ENCODE data around the gene TTC23.

DNA sequence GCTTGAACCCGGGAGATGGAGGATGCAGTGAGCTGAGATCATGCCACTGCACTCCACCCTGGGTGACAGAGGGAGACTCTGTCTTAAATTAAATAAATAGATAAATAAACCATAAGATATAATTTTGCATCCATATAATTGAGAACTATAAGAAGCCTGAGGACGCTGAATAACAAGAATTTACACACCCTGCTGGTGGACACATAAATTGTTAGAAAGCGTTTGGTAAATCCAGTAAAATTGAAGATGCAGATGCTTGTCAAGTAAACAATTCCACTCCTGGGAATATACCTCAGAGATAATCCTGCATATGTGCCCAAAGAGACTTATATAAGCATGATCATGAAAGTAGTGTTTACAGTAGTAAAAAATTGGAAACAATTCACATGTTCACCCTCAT is 41.7 kb downstream of the TTC23 start:
- TF ChIP-seq SIN3A (IDR thresholded peaks at IDR 0.05; ENCODE audit: borderline replicate concordance, insufficient read depth, low read length) (no peak), TAF1 (IDR thresholded peaks at IDR 0.05; ENCODE audit: borderline replicate concordance, insufficient read depth, low read length) (no peak), POLR2AphosphoS5 (IDR thresholded peaks at IDR 0.05; ENCODE audit: low read depth, low read length) (no peak), FOXP2 (optimal IDR thresholded peaks at IDR 0.05; ENCODE audit: borderline replicate concordance, extremely low read depth, extremely low read length, insufficient read depth) (no peak)
- TF ChIP-seq, protein P1, sequence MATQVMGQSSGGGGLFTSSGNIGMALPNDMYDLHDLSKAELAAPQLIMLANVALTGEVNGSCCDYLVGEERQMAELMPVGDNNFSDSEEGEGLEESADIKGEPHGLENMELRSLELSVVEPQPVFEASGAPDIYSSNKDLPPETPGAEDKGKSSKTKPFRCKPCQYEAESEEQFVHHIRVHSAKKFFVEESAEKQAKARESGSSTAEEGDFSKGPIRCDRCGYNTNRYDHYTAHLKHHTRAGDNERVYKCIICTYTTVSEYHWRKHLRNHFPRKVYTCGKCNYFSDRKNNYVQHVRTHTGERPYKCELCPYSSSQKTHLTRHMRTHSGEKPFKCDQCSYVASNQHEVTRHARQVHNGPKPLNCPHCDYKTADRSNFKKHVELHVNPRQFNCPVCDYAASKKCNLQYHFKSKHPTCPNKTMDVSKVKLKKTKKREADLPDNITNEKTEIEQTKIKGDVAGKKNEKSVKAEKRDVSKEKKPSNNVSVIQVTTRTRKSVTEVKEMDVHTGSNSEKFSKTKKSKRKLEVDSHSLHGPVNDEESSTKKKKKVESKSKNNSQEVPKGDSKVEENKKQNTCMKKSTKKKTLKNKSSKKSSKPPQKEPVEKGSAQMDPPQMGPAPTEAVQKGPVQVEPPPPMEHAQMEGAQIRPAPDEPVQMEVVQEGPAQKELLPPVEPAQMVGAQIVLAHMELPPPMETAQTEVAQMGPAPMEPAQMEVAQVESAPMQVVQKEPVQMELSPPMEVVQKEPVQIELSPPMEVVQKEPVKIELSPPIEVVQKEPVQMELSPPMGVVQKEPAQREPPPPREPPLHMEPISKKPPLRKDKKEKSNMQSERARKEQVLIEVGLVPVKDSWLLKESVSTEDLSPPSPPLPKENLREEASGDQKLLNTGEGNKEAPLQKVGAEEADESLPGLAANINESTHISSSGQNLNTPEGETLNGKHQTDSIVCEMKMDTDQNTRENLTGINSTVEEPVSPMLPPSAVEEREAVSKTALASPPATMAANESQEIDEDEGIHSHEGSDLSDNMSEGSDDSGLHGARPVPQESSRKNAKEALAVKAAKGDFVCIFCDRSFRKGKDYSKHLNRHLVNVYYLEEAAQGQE (IDR thresholded peaks at IDR 0.05; ENCODE audit: insufficient read depth in 1 of 2, low read depth in 2 of 2, low read length in 2 of 2), result no peak

All from PFSK-1 (cell line).